ENCODE results near the gene HDC.

Gene HDC

GRCh38 chr15:50289749-50290148, 24.2 kb upstream of the HDC start:
- no peak for TF ChIP-seq CTCF (conservative IDR thresholded peaks at IDR 0.05; ENCODE audit: low read length)
- H3K4me3 ChIP-seq (ENCODE audit: low read length): no peak overlapping the region

GRCh38 chr15:50287324-50288116, 22.0 kb upstream of the HDC start:
- H3K4me3 ChIP-seq (ENCODE audit: low read length): no peak overlapping the region

More at GRCh38 chr15:50289749-50290148, 24.2 kb upstream of the HDC start:
- no peak for DNase-seq (ENCODE audit: low read depth)

GRCh38 chr15:50281427-50281826, 15.9 kb upstream of the HDC start:
- TF ChIP-seq CTCF (conservative IDR thresholded peaks at IDR 0.05; ENCODE audit: low read length): no peak
- H3K4me3 ChIP-seq (ENCODE audit: low read length): no peak overlapping the region
- no peak for DNase-seq (ENCODE audit: low read depth)

More at GRCh38 chr15:50287324-50288116, 22.0 kb upstream of the HDC start:
- TF ChIP-seq CTCF (conservative IDR thresholded peaks at IDR 0.05; ENCODE audit: low read length): no peak
- no peak for DNase-seq (ENCODE audit: low read depth)

GRCh38 chr15:50280271-50280670, 14.7 kb upstream of the HDC start:
- no peak for DNase-seq (ENCODE audit: low read depth)
- TF ChIP-seq CTCF (conservative IDR thresholded peaks at IDR 0.05; ENCODE audit: low read length): no peak

GRCh38 chr15:50278496-50278895, 13.0 kb upstream of the HDC start:
- no peak for DNase-seq (ENCODE audit: low read depth)
- no peak overlapping the region for H3K4me3 ChIP-seq (ENCODE audit: low read length)
- no peak for TF ChIP-seq CTCF (conservative IDR thresholded peaks at IDR 0.05; ENCODE audit: low read length)

More at GRCh38 chr15:50280271-50280670, 14.7 kb upstream of the HDC start:
- no peak overlapping the region for H3K4me3 ChIP-seq (ENCODE audit: low read length)

- TF ChIP-seq CTCF (conservative IDR thresholded peaks at IDR 0.05; ENCODE audit: low read length): no peak
- no peak overlapping the region for H3K4me3 ChIP-seq (ENCODE audit: low read length)
- DNase-seq (ENCODE audit: low read depth): no peak
Observed at GRCh38 chr15:50277370-50277769, 11.8 kb upstream of the HDC start.

- no peak for DNase-seq (ENCODE audit: low read depth)
Observed at GRCh38 chr15:50275908-50276307, 10.4 kb upstream of the HDC start.

More at GRCh38 chr15:50275908-50276307, 10.4 kb upstream of the HDC start:
- no peak for TF ChIP-seq CTCF (conservative IDR thresholded peaks at IDR 0.05; ENCODE audit: low read length)
- H3K4me3 ChIP-seq (ENCODE audit: low read length): no peak overlapping the region
